ENCODE results near the gene TLE1.

TLE1 gene

DNA sequence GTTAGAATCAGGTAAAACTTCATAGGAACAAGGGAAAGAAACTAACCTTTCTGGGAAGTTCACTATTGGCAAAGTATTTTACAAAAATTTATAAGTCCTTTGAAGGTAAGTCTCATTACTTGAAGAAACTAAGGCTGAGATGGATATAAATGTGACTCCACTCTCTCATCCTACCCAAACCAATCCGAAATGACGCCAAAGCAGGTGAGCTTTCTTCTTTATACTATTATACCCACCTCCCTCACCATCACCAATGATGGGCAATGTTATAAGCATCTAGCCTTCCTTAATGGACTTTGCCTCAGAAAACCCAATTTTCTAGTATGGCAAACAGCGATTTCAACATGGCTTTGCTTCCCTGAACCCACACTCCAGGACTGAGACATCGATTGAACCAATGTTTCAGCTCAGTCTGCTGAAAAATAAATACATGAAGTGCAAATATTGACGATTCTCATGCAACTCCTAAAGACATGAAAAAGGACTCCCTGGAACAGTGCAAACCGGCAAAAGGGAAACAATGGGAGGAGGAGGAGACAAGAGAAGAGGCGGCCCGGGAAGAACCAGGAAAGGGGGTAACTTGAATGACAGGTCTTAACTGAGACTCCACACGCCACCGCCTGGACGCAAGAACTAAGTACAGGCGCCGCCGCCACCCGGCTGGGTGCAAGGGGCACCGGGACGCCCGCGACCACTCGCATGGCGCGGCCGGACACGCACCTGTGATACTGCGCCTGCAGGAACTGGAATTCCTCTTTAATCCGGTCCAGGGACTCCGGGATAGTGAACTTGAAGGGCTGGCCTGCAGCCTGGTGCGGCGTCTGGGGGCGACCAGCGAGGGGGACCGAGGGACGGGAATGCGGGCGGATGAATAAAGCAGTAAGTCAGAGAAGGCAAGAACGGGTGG, 2.5 kb downstream of the TLE1 start:
- no peak for DNase-seq

DNA sequence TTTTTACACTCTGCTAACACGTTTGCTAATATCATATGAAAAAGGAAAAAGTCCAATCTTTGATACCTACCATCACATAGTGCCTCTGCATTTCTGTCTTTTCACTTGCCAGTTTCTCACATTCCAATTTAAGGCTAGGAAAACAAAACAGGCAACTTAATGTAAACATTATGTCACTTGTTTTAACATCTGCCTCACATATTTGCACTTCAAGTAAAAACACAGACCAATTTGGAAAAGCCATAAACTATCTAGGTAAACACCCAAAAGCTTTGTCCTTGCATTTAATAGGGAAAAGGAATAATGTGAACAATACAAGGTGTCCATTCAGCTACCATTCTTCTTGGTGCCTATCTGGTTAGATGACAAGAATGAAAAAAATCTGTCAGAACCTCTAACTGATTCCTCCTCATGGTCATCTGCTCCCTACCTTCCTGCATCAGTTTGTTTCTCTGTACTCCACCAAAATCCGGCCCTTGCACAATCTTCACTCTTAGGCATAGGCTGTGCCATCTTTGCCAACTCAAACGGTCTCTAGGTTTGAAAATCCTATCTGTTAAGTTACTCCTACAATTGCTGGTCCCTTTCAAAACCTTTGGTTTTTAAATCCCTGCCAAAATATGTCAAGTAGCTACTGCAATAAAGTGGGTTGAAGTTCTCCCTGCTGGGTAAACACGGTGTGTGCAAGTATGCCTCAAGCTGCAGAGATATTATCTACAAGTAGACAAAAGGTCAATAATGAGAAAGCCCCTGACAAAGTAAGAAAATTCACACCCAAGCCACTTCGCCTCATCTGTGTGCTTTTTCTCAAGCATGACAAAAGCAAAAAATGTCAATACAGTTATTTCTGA, 3.4 kb downstream of the TLE1 start:
- no peak for DNase-seq

- no peak for DNase-seq
These were observed 4.7 kb downstream of the TLE1 start for GRCh38 chr9:81684635-81685034.

DNA sequence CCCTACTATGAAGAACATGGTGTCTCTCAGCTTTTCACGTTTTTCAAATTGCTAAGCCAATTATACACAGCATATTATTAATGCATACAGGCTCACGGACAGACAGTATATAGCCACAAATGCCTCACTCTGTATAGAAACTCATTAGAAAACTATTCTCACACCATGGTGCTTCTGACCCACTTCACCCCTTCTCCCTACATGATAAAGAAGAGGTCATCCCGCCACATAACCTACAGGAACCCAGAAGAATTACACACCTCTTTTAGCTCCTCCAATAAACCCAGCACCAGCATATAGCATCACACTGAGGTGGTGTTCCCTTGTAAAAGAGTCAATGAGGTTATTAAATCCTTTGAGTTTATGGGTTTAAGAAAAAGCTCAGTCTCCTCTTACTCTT, 5.6 kb downstream of the TLE1 start:
- no peak for DNase-seq

GRCh38 chr9:81683238-81683637, 6.1 kb downstream of the TLE1 start:
- no peak for DNase-seq

- DNase-seq: no peak
These were observed 6.5 kb downstream of the TLE1 start for GRCh38 chr9:81682797-81683196.

GRCh38 chr9:81682177-81682576, 7.2 kb downstream of the TLE1 start:
- DNase-seq: no peak

DNA sequence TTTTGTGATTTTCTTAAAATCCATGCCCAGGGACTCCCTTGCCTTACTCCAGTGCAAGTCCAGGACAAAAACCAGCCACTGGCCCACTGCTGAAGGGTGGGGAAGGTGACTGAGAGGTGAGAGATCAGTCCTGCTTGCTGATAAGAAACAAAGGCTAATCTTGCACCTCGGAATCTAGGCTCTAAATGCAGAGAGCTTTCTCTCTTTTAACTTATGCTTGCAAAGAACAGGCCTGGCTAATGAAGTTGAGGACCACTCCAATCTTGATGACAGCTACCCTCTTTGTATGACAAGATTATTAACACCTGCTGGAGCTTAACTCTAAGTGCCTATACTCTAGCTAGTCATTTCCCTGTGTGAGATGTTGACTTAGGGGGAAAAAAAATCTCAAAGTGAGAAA, 8.8 kb downstream of the TLE1 start:
- no peak for DNase-seq

DNA sequence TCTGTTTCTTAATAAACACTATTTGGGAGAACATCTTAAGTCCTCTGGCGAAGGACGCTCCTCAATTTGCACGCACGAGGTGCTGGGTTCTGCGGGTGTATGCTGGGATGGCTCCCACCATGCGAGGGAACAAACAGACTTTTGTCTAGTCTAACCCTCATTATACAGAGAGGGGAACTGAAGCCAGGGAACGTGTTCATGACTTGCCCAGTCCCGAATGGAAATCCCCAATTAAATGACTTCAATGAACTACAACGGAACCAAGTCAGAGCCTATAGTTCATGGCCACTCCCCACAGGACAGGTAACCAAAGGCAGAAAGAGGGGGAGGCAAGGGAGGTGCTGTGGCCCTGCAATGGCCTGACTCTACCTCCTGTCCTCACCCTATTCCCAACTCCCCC, 9.3 kb downstream of the TLE1 start:
- no peak for DNase-seq

DNA sequence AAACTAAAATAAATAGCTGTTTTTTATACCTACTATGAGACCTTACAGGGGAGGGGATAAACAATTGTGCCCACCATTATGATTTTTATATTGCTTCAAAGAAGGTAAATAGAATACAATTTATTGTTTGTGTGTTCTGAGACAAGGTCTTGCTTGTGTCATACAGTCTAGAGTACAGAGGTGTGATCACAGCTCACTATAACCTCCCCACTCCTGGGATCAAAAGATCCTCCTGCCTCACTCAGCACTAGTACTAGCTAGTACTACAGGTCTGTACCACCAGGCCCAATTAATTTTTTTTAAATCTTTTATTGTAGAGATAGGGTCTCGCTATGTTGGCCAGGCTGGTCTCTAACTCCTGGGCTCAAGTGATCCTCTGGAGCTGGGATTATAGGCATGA, 11.3 kb downstream of the TLE1 start:
- DNase-seq: no peak

GRCh38 chr9:81676395-81676794, 13.0 kb downstream of the TLE1 start:
- no peak for DNase-seq

DNA sequence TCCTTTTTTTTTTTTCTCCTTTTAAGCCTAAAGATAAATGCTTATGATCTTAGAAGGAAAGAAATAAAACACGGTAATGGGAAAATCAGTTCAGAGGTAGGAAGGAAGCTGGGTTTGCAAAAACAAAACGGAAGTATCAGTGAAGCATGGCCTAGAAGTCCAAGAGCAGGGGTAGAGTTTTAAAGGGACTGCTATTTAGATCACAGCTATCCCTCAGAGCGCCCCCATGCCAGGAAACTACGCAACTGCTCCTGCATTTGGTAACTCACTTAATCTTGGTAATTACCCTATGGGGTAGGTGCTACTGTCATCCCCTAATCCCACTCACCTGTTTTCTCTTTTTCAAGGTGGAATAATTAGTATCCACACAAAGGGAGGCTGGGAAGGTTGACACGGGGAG, 16.0 kb downstream of the TLE1 start:
- DNase-seq: no peak

- DNase-seq: no peak
These were observed 17.5 kb downstream of the TLE1 start for GRCh38 chr9:81671880-81672280.

DNA sequence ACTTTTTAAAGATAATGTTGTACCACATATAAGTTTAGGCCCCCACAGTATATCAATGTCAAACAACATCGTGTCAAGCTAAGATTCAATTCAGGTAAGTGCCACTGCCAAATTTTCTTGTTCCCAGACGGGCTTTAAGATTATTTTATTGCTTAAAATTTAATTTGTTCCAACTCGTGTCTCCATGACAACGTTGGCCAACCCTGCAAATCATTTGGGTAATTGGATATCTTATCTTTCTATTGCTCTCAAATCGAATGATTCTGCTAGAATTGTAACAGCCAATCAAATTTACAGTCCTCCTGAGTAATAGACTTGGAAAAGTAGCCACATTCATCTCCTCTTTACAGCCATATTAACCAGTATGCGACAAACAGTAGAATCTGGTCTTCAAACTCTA, 19.5 kb downstream of the TLE1 start:
- no peak for DNase-seq

DNA sequence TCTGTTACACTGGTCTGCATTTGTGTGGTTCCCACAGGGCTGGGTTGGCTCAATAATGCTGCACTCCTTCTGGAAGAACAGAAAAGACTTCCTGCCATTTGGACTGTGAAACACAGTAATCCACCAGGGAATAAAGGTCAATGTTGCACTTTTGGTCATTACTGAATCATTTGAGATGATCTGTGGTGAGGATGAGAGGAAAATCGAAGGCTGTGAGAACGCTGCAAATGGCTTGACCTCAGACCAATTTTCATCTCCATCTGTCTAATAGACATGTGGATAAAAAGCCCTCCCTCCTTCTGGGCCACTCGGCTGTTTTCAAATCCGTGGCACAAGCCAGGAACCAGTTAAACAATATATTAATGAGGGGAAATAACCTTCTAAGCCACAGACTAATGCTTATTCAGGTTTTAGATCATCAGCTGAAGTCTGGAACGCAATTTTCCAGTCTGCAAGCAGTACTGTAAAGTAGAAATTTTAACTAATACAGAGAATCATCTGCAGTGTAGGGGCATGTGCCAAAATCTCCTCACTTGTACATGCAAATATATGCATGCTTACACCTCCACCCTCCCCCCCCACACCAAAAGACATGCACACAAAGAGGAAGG, 20.2 kb downstream of the TLE1 start:
- no peak for DNase-seq

GRCh38 chr9:81666123-81666522, 23.2 kb downstream of the TLE1 start:
- no peak for DNase-seq

DNA sequence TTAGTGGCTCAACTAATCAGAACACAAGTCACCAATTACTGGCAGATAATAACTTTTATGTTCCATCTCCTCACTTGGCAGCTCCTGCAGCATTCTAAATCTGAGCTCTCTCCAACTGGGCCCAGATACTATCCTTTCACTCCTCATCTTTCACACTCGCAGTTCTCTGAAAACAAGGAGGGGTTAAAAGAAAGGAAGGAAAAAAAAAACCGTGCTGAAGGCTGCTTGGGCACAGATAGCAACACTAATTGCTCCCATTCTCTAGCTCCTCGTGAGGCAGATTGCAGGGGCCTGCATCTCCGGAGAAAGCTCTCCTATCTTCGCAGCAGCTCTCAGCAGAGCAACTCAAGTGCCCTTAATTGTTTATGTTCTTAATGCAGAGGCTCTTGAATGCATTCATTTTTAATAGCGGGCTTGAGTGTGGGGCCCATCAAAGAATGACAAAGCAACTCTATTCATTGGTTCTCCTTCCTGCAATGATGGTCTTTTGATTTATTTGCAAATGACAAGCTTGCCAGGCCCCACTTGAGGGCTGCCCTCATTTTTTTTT, 23.9 kb downstream of the TLE1 start:
- no peak for DNase-seq

GRCh38 chr9:81664638-81665222, 24.6 kb downstream of the TLE1 start:
- DNase-seq: no peak

- no peak for DNase-seq
These were observed 28.0 kb downstream of the TLE1 start for GRCh38 chr9:81661339-81661738.

- no peak for DNase-seq
These were observed 32.4 kb downstream of the TLE1 start for GRCh38 chr9:81656871-81657337.

DNA sequence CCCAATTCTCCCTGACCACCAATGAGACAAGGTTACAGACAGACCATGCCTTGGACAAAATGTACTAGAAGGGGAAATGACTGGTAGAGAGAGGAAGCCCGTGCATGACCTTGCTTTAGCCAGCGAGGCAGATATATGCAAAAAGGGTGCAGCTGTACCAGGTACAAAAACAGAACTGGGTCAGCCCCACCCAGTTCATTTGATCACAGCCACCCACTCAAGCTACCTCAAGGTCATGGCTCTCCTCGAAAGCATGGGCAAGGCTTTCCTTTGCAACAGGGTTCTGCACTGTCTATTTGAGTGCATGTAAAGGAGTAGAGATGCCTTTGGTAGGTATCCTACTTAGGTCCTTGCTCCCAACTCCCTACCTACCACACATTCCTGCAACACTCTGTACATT, 33.3 kb downstream of the TLE1 start:
- DNase-seq: no peak

GRCh38 chr9:81653240-81653639, 36.1 kb downstream of the TLE1 start:
- DNase-seq: no peak

All from stimulated activated naive CD4-positive, alpha-beta T cell treated with Interleukin-2 at 50 U/mL for 16 hours (primary cell).